NCI-H69 (cell line): ENCODE results near the gene NDUFA1.
"Not testable (repeated sequence)": the region's sequence is repeated elsewhere in the genome, so short reads cannot be mapped to it uniquely, and the experiment has no call there.

Experiments used
- DNase-seq: peaks from one replicate; lab custom pipeline; 2025; lab: John Stamatoyannopoulos, UW

NDUFA1 gene

GRCh38 chrX:119871599-119872395 lies at the start of gene NDUFA1, which contains the start of gene RNF113A:
Gene NDUFA1 (plus strand): TSS chrX:119871832. CDS start chrX:119871912, 80 bp downstream.
Gene RNF113A (minus strand): TSS chrX:119871733. CDS start chrX:119871613, 120 bp downstream.
- DNase-seq = peak; percentile 93

DNA sequence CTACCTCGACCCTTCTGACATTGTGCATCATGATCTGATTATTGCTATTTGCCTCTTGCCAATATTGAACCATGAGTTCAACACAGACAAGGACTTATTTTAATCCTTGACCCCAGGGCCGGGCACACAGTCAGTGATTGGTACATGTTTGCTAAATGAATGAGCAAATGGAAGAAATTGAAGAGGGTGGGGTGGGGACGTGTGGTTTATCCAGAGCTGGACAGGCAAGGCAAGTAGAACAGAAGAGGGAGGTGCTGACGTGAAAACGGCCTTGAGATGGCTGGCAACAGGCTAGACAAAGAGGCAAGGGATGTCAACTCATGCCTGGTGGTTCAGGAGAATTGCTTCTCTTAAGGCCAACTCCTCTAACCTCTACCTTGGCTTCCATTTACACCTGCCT lies 47.4 kb upstream of the NDUFA1 start:
- not testable (repeated sequence) for DNase-seq

GRCh38 chrX:119826399-119826959 lies 45.2 kb upstream of the NDUFA1 start:
- no peak for DNase-seq

- no peak for DNase-seq
Observed at GRCh38 chrX:119828446-119828845, 43.2 kb upstream of the NDUFA1 start.

- no peak for DNase-seq
Observed at GRCh38 chrX:119833905-119834304, 37.7 kb upstream of the NDUFA1 start.

- DNase-seq = peak; percentile 99
Observed at GRCh38 chrX:119852382-119853353, 19.0 kb upstream of the NDUFA1 start, which contains the start of gene UPF3B. Gene UPF3B (minus strand): TSS chrX:119852963. CDS start chrX:119852928, 35 bp downstream.

- peak; percentile 41 for DNase-seq
Observed at GRCh38 chrX:119853444-119853843, 18.2 kb upstream of the NDUFA1 start.

DNA sequence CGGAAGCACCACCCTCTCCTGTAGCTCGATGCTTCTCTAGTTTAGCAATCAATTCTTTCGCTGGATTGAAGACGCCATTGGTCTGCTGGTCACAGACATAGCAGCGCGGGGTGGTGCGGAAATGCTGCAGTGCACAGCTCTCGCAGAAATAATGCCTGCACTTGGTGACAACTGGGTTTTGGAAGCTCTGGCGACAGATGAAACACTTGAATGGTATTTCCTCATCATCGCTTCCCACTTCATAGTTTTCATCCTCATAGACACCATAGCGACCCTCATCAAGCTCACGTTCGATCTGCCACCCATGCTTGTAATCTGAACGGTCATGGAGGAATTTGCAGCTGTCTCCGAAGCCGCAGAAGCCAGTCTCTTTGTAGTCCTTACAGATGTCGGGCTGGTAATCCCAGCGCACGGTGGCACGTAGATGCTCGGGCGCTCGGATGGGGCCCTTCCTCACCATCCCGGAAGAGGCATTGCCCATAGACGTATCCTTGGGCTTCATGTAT lies 953 bp upstream of the NDUFA1 start:
- peak; percentile 62 for DNase-seq

- DNase-seq = peak; percentile 66
Observed at GRCh38 chrX:119871245-119871598, 410 bp upstream of the NDUFA1 start.

GRCh38 chrX:119878740-119879139 lies 7.1 kb downstream of the NDUFA1 start:
- DNase-seq = no peak

DNA sequence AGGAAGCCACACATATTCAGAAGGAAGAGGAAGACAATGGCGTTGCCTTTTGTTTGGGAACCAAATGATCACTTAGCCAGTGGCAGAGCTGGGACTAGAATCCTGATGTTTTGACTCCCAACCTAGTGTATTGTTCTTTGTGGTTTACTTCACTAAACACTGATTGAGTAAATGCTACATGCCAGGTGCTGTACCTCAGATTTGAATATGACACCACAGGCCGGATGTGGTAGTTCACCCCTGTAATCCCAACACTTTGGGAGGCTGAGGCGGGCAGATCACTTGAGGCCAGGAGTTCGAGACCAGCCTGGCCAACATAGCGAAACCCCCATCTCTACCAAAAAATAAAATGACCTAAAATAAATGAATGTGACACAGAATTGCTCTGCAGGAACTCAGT lies 8.4 kb downstream of the NDUFA1 start:
- no peak for DNase-seq

GRCh38 chrX:119880552-119881437 lies 9.2 kb downstream of the NDUFA1 start:
- DNase-seq = peak; percentile 60

DNA sequence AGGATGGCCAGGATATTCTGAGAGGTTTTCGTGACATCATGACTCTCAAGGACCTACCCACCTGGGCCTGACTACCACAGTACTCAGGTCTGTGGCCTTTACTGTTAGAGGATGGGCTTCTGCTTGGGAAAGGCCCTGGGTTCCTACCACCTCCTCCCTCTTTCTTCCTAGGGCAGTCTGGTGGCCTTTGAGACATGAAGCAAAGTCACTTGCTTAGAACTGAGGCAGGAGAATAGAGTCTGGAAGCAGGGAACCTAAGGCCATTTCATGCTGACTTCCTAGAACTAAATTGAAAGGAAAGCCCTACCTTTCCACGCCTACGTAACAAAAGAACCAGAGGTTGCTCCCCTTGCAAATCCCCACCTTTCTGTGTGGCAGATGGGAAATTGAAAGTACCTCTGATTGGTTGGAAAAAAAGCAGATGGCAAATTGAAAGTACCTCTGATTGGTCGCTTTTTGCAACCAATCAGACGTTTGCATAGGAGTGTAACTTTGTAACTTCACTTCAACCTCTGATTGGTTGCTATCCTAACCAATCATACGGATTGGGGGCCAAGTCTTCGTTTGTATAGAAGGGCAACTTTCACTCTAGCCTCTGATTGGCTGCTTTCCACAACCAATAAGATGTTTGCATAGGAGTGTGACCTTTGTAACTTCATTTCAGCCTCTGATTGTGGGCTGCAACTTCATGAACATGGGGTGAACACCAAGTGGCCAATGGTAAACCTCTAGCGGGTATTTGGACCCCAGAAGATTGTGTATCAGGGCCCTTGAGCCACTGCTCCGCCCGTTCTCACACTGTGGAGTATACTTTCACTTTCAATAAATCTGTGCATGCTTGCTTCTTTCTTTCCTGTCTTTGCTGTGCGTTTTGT lies 14.2 kb downstream of the NDUFA1 start:
- DNase-seq = peak; percentile 23

GRCh38 chrX:119887721-119888425 lies 16.2 kb downstream of the NDUFA1 start:
- peak; percentile 83 for DNase-seq

- DNase-seq = not testable (repeated sequence)
Observed at GRCh38 chrX:119890626-119891025, 19.0 kb downstream of the NDUFA1 start.

DNA sequence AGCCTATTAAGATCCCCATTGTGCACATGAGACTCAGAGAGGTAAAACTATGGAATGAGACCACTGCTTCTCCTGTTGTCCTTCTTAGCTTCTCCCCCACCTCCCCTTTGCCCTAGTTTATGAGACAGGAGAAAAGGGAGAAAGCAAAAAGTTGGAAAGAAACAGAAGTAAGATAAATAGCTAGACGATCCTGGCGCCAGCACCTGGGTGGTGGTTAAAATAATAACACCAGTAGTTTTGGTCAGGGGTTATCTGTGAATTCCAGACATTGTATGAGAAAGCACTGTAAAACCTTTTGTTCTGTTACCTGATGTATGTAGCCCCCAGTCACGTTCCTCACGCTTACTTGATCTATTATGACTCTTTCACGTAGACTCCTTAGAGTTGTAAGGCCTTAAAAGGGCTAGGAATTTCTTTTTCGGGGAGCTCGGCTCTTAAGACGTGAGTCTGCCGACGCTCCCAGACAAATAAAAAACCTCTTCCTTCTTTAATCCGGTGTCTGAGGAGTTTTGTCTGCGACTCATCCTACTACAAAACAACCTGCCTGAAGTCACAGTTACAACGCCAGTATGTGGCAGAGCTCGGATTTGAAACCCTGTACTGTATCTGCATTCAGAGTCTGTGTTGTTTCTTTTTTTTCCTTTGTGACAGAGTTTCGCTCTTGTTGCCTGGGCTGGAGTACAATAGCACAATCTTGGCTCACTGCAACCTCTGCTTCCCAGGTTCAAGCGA lies 20.5 kb downstream of the NDUFA1 start:
- not testable (repeated sequence) for DNase-seq

- DNase-seq = peak; percentile 67
Observed at GRCh38 chrX:119895843-119896326, 24.3 kb downstream of the NDUFA1 start, which contains the start of gene AKAP14. Gene AKAP14 (plus strand): TSS chrX:119895893. CDS start chrX:119903224, 7,331 bp downstream.

DNA sequence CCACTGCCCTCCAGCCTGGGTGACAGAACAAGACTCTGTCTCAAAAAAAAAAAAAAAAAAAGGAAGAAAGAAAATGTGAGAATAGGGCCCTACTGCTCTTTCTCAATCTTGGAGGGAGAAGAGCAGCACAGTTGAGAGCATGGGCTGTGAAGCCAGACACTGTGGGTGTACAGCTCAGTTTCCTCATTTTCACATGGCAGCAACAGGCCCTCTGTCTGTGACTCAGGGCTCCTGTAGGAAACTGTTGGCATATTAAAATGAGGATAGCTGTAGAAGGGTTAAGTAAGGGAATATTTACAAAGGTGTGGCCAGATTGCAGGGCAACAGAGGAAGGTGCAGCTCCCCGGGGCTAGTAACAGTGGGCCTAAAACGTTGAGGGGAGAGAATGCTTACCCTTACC lies 27.5 kb downstream of the NDUFA1 start:
- DNase-seq = peak; percentile 50
